PC-9 (cell line): ENCODE measurements around the gene CADPS2. TPM values are rescaled to one million over a fixed set of nuclear protein-coding genes. Genes with fewer than 3 reads are reported as not detected.
A peak's percentile ranks its signal among the peaks of the same experiment; 100 is the strongest.

ENCODE experiments used
- BruUV-seq: library from RNA; stranded (reverse); fragments of 400-500 nt; replicated peaks from 2 replicates; lab custom pipeline; 2021; lab: Mats Ljungman, UMichigan
- CTCF ChIA-PET: fragments of 300-600 bp; sonication (Branson Sonifier 250); formaldehyde crosslinking; loops from one replicate; lab custom pipeline; 2022; ENCODE audit warnings: antibody characterized with exemption; lab: Charles Lee
- POLR2A ChIA-PET: fragments of 300-600 bp; sonication (Branson Sonifier 250); formaldehyde crosslinking; loops from one replicate; lab custom pipeline; 2022; ENCODE audit warnings: antibody characterized with exemption; ENCODE audit not compliant: unreplicated experiment; lab: Charles Lee
- DNase-seq, 2 experiments: peaks; one replicate each; pipeline versions ENCODE4 v3.0.0 to v3.0.0-alpha.2; 2015 to 2022; ENCODE audit warnings: mixed read lengths in 1 of 2
- H2AFZ ChIP-seq: fragments of 200-600 bp; sonication (generic); 2 replicates; pipeline ENCODE4 v1.8.1; 2017; ENCODE audit warnings: antibody characterized with exemption
- H3F3A ChIP-seq: fragments of 200-600 bp; sonication (generic); 2 replicates; pipeline ENCODE4 v1.8.1; 2017; ENCODE audit warnings: antibody characterized with exemption, mild to moderate bottlenecking, low read depth; ENCODE audit not compliant: insufficient read depth
- H3K27ac ChIP-seq: fragments of 200-600 bp; sonication (generic); 2 replicates; pipeline ENCODE4 v1.6.1; 2016; ENCODE audit warnings: mixed run types
- H3K27me3 ChIP-seq: fragments of 200-600 bp; sonication (generic); 2 replicates; pipeline ENCODE4 v1.6.1; 2016; ENCODE audit warnings: low read depth, mixed run types; ENCODE audit not compliant: insufficient read depth
- H3K36me3 ChIP-seq: fragments of 200-600 bp; sonication (generic); 2 replicates; pipeline ENCODE4 v1.6.1; 2016; ENCODE audit warnings: low read depth, mixed run types
- H3K4me1 ChIP-seq: fragments of 200-600 bp; sonication (generic); replicated peaks from 2 replicates; pipeline ENCODE4 v1.6.1; 2016; ENCODE audit warnings: mixed run types; ENCODE audit not compliant: insufficient read depth
- H3K4me2 ChIP-seq: fragments of 200-600 bp; sonication (generic); 2 replicates; pipeline ENCODE4 v1.6.1; 2017; ENCODE audit warnings: mixed run types
- H3K4me3 ChIP-seq: fragments of 200-600 bp; sonication (generic); 2 replicates; pipeline ENCODE4 v1.6.1; 2016; ENCODE audit warnings: mixed run types
- H3K79me2 ChIP-seq: fragments of 200-600 bp; sonication (generic); 2 replicates; pipeline ENCODE4 v1.6.1; 2017; ENCODE audit warnings: low read depth, mixed run types
- H3K9me2 ChIP-seq: fragments of 200-600 bp; sonication (generic); 2 replicates; pipeline ENCODE4 v1.8.1; 2017; ENCODE audit warnings: mild to moderate bottlenecking; ENCODE audit not compliant: insufficient read depth
- H3K9me3 ChIP-seq: fragments of 200-600 bp; sonication (generic); 2 replicates; pipeline ENCODE4 v1.8.1; 2016; ENCODE audit warnings: low read depth; ENCODE audit not compliant: insufficient read depth
- H4K20me1 ChIP-seq: fragments of 200-600 bp; sonication (generic); 2 replicates; pipeline ENCODE4 v1.8.1; 2017; ENCODE audit not compliant: insufficient read depth
- EZH2 ChIP-seq: fragments of 200-600 bp; sonication (generic); IDR thresholded peaks from 2 replicates; pipeline ENCODE4 v1.8.0; 2017; ENCODE audit warnings: antibody characterized with exemption, low read depth
- intact Hi-C: fragments of 100-400 bp; cut with micrococcal nuclease; formaldehyde crosslinking; loops from one replicate; pipeline ENCODE4 v1.10.0; 2022; ENCODE audit not compliant: unreplicated experiment
- total RNA-seq: library from RNA; stranded (reverse); gene quantifications from 2 replicates; pipeline ENCODE4 v1.2.3, GENCODE V29; 2021
- TF ChIP-seq, protein P1 (sequence below): fragments of 200-600 bp; sonication (generic); conservative IDR thresholded peaks from 2 replicates; pipeline ENCODE4 v1.6.1; 2017; ENCODE audit warnings: mixed run types, antibody characterized with exemption, mild to moderate bottlenecking, moderate library complexity

The CADPS2 gene
- total RNA-seq, 1 experiment from 2014 or later, result 11.9 TPM

DNA sequence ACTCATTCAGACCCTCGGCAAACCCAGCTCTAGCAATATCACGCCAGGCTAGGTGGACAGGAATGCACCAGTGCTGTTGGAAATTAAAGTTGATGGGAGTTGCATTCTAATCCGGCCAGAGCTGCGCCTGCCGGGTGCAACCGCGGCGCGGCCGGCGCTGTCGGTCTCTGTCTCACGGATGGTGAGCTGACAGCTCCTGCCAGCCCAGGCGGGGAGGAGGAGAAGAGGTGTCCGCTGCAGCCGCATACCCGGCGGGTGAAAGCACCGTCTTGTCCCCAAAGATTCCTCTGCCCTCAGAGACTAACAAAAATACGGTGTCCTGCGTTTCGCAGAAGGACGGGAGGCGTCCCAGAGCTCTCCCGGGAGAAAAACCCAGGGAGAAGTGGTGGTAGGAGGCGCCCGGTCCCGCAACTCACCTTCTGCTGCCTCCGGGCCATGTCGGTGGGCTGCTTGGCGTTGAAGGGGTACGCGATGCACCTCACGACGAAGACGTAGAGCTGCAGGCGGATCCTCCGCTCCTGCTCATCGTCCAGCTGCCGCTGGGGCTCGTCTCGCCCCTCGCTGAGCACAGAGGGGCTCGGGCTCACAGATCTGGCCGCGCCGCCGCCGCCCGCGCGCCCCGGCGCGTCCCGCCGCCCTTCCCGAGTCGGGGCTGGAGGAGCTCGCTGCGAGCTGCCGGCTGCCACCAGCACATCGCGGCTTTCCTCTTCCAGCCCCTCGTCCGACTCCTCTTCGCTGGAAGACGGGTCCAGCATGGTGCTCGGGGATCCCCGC lies 490 bp downstream of the CADPS2 start:
- H3K27ac ChIP-seq, result peak overlapping the region; percentile 51
- TF ChIP-seq, protein P1, sequence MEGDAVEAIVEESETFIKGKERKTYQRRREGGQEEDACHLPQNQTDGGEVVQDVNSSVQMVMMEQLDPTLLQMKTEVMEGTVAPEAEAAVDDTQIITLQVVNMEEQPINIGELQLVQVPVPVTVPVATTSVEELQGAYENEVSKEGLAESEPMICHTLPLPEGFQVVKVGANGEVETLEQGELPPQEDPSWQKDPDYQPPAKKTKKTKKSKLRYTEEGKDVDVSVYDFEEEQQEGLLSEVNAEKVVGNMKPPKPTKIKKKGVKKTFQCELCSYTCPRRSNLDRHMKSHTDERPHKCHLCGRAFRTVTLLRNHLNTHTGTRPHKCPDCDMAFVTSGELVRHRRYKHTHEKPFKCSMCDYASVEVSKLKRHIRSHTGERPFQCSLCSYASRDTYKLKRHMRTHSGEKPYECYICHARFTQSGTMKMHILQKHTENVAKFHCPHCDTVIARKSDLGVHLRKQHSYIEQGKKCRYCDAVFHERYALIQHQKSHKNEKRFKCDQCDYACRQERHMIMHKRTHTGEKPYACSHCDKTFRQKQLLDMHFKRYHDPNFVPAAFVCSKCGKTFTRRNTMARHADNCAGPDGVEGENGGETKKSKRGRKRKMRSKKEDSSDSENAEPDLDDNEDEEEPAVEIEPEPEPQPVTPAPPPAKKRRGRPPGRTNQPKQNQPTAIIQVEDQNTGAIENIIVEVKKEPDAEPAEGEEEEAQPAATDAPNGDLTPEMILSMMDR, result no peak
- TF ChIP-seq EZH2, result no peak
- H3K4me1 ChIP-seq, result peaks cover 19% of the 10 kb centered on the region
- no peaks in the 10 kb centered on the region for H3K9me2 ChIP-seq
- no peaks in the 10 kb centered on the region for H3K79me2 ChIP-seq
- no peaks in the 10 kb centered on the region for H3K27me3 ChIP-seq
- no TSS peak for BruUV-seq
- H2AFZ ChIP-seq, result peak overlapping the region; percentile 98
- H3K9me3 ChIP-seq, result no peaks in the 10 kb centered on the region
- peak overlapping the region; percentile 92 for H3K4me3 ChIP-seq
- H3K4me2 ChIP-seq, result peak overlapping the region; percentile 100
- DNase-seq, result peak; percentile 36 to 52
- intact Hi-C loops, result loop anchor here (2.0 to 10.0 kb wide), 7 partner anchors 51 to 661 kb away; no protein-coding TSS in a partner anchor
- no peaks in the 10 kb centered on the region for H4K20me1 ChIP-seq
- CTCF ChIA-PET, result interaction anchor here (0.5 to 0.9 kb wide), 3 partner anchors 82 to 231 kb away, joined by 3 to 11 read pairs (median 5); no protein-coding TSS in a partner anchor
- POLR2A ChIA-PET, result interaction anchor here (0.6 kb wide), 1 partner anchor 730 kb away, joined by 7 read pairs; no protein-coding TSS in a partner anchor
- H3F3A ChIP-seq, result peaks cover 6% of the 10 kb centered on the region
- H3K36me3 ChIP-seq, result no peaks in the 10 kb centered on the region

DNA sequence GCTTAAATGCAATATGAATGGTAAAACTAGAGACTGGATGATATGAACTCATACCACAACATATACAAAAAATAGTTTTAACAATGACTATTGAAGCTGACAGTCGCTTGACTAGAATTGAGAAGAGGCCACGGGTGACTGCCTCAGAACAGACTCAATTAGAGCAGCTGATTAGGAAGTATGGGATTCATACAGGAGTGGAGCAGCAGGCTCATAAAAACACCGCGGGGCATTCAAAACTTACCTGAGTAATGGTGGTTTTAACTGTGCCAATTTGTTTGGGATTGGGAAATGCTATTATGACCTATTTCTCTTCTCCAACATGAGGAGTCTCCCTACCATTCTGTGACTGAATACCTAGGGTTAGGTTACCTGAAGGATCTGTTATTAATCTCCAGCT lies 2.1 kb downstream of the CADPS2 start:
- ChIA-PET POLR2A (no interaction called here), CTCF (no interaction called here)
- Histone ChIP-seq H3K4me2 (0 out of 2 replicates have a peak overlapping the region, but pooled peaks have one; percentile 100), H2AFZ (no peak overlapping the region), H3K9me2 (no peaks in the 10 kb centered on the region), H3K4me1 (peaks cover 19% of the 10 kb centered on the region), H3K4me3 (no peak overlapping the region), H3F3A (peaks cover 6% of the 10 kb centered on the region), H3K79me2 (no peaks in the 10 kb centered on the region), H3K27me3 (no peaks in the 10 kb centered on the region), H3K27ac (no peak overlapping the region), H3K36me3 (no peaks in the 10 kb centered on the region), H4K20me1 (no peaks in the 10 kb centered on the region), H3K9me3 (no peaks in the 10 kb centered on the region)
- intact Hi-C loops, result loop anchor here (10.0 kb wide), 3 partner anchors 329 to 659 kb away; no protein-coding TSS in a partner anchor
- DNase-seq, result peak in 1 of 2 experiments; percentile 52
- no TSS peak for BruUV-seq
- no peak for TF ChIP-seq EZH2
- TF ChIP-seq, protein P1, result no peak

DNA sequence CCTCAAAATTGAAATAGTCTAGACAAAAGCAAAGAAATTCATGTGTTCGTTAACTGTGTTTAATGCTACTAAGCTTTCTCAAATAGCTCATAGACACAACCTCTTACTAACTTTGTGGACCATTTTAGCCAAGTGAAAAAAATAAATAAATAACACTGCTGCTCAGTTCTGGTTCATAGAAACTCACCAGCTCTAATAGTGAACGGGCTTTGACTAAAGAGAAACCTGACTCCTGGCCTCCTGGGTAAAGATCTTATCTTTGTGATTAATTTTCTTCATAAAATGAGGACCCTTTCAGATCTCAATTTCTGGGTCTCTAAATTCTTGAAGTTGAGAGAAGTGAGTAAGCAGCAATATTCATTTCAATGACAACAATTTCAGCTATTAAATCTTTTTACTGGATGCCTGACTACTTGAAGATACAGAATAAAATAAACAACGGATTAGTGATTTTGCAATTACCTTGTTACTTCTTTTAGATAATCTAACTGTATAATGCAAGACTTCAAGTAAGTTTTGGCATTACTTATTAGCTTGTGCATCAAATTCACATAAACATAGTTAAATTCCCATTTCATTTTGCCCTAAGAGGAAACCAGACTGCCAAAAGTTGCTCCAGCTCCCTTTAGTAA lies 3.1 kb downstream of the CADPS2 start:
- Histone ChIP-seq H3F3A (peaks cover 6% of the 10 kb centered on the region), H2AFZ (no peak overlapping the region), H3K9me3 (no peaks in the 10 kb centered on the region), H4K20me1 (no peaks in the 10 kb centered on the region), H3K36me3 (no peaks in the 10 kb centered on the region), H3K27me3 (no peaks in the 10 kb centered on the region), H3K4me2 (no peak overlapping the region), H3K9me2 (no peaks in the 10 kb centered on the region), H3K27ac (no peak overlapping the region), H3K79me2 (no peaks in the 10 kb centered on the region), H3K4me1 (peaks cover 19% of the 10 kb centered on the region), H3K4me3 (no peak overlapping the region)
- ChIA-PET CTCF (no interaction called here), POLR2A (interaction anchor here (0.6 kb wide), 1 partner anchor 9 kb away, joined by 7 read pairs; no protein-coding TSS in a partner anchor)
- BruUV-seq, result no TSS peak
- DNase-seq, result no peak
- TF ChIP-seq, protein P1, result no peak
- TF ChIP-seq EZH2, result no peak
- intact Hi-C loops, result loop anchor here (10.0 kb wide), 3 partner anchors 328 to 658 kb away; no protein-coding TSS in a partner anchor
